SJSA1 (cell line): Measurements from ENCODE around the gene RNASE12. TPM values are rescaled to one million over a fixed set of nuclear protein-coding genes. Genes with fewer than 3 reads are reported as not detected.
"Not testable (repeated sequence)": the region's sequence is repeated elsewhere in the genome, so short reads cannot be mapped to it uniquely, and the experiment has no call there.

Experiments used
- DNase-seq, 2 experiments: peaks; one replicate each; pipeline ENCODE4 v3.0.0-alpha.2; 2015 to 2020; ENCODE audit warnings: low spot score in 2 of 2, low read depth in 1 of 2
- H3K27ac ChIP-seq: fragments of 250-450 bp; sonication (Bioruptor Pico); 2 replicates; pipeline ENCODE4 v1.5.1; 2020; ENCODE audit warnings: mild to moderate bottlenecking, moderate library complexity
- H3K27me3 ChIP-seq: fragments of 250-450 bp; sonication (Bioruptor Pico); replicated peaks from 2 replicates; pipeline ENCODE4 v1.5.1; 2020; ENCODE audit warnings: mild to moderate bottlenecking, moderate library complexity
- H3K36me3 ChIP-seq: fragments of 250-450 bp; sonication (Bioruptor Pico); 2 replicates; pipeline ENCODE4 v1.5.1; 2020; ENCODE audit warnings: mild to moderate bottlenecking
- H3K4me1 ChIP-seq: fragments of 250-450 bp; sonication (Bioruptor Pico); replicated peaks from 2 replicates; pipeline ENCODE4 v1.6.1; 2021; ENCODE audit warnings: mild to moderate bottlenecking
- H3K4me3 ChIP-seq: fragments of 250-450 bp; sonication (Bioruptor Pico); 2 replicates; pipeline ENCODE4 v1.5.1; 2020; ENCODE audit warnings: mild to moderate bottlenecking
- H3K9me3 ChIP-seq: fragments of 250-450 bp; sonication (Bioruptor Pico); replicated peaks from 2 replicates; pipeline ENCODE4 v1.5.1; 2020; ENCODE audit warnings: mild to moderate bottlenecking
- total RNA-seq: library from RNA; depleted of rRNA; stranded (reverse); fragments of >200 nt; shearing (Covaris generic); gene quantifications from 2 replicates; pipeline ENCODE4 v1.2.3, GENCODE V29; 2014

RNASE12 gene
- total RNA-seq, 1 experiment from 2014 or later, result not detected

GRCh38 chr14:20609215-20610001, 18.2 kb upstream of the RNASE12 start:
- no peak overlapping the region for H3K27ac ChIP-seq
- no peaks in the 10 kb centered on the region for H3K27me3 ChIP-seq
- H3K4me1 ChIP-seq, result peaks cover 10% of the 10 kb centered on the region
- DNase-seq, result peak; percentile 66 to 94
- peak overlapping the region; percentile 57 for H3K4me3 ChIP-seq
- H3K9me3 ChIP-seq, result no peaks in the 10 kb centered on the region
- no peaks in the 10 kb centered on the region for H3K36me3 ChIP-seq

- Histone ChIP-seq H3K9me3 (no peaks in the 10 kb centered on the region), H3K4me3 (no peak overlapping the region), H3K27ac (no peak overlapping the region), H3K36me3 (no peaks in the 10 kb centered on the region), H3K27me3 (no peaks in the 10 kb centered on the region), H3K4me1 (peaks cover 10% of the 10 kb centered on the region)
- DNase-seq, result no peak
Measured at GRCh38 chr14:20608383-20609110, 17.4 kb upstream of the RNASE12 start.

- no peaks in the 10 kb centered on the region for H3K9me3 ChIP-seq
- H3K4me3 ChIP-seq, result no peak overlapping the region
- peaks cover 6% of the 10 kb centered on the region for H3K4me1 ChIP-seq
- H3K36me3 ChIP-seq, result no peaks in the 10 kb centered on the region
- no peak overlapping the region for H3K27ac ChIP-seq
- H3K27me3 ChIP-seq, result no peaks in the 10 kb centered on the region
- no peak for DNase-seq
Measured at GRCh38 chr14:20607617-20608016, 16.4 kb upstream of the RNASE12 start.

- H3K27me3 ChIP-seq, result no peaks in the 10 kb centered on the region
- H3K27ac ChIP-seq, result no peak overlapping the region
- peaks cover 4% of the 10 kb centered on the region for H3K4me1 ChIP-seq
- H3K9me3 ChIP-seq, result no peaks in the 10 kb centered on the region
- no peaks in the 10 kb centered on the region for H3K36me3 ChIP-seq
- H3K4me3 ChIP-seq, result no peak overlapping the region
- DNase-seq, result no peak
Measured at GRCh38 chr14:20606902-20607242, 15.7 kb upstream of the RNASE12 start.

- Histone ChIP-seq H3K4me1 (peaks cover 4% of the 10 kb centered on the region), H3K4me3 (no peak overlapping the region)
- no peak for DNase-seq
Measured at GRCh38 chr14:20606190-20606901, 15.2 kb upstream of the RNASE12 start.

GRCh38 chr14:20603813-20604690, 12.9 kb upstream of the RNASE12 start:
- H3K36me3 ChIP-seq, result no peaks in the 10 kb centered on the region
- H3K4me1 ChIP-seq, result no peaks in the 10 kb centered on the region
- H3K4me3 ChIP-seq, result no peak overlapping the region
- no peak overlapping the region for H3K27ac ChIP-seq
- no peak for DNase-seq
- no peaks in the 10 kb centered on the region for H3K9me3 ChIP-seq
- no peaks in the 10 kb centered on the region for H3K27me3 ChIP-seq

More at GRCh38 chr14:20606190-20606901, 15.2 kb upstream of the RNASE12 start:
- H3K27ac ChIP-seq, result no peak overlapping the region
- H3K36me3 ChIP-seq, result no peaks in the 10 kb centered on the region
- H3K27me3 ChIP-seq, result no peaks in the 10 kb centered on the region
- H3K9me3 ChIP-seq, result no peaks in the 10 kb centered on the region

- Histone ChIP-seq H3K9me3 (no peaks in the 10 kb centered on the region), H3K4me3 (no peak overlapping the region), H3K36me3 (no peaks in the 10 kb centered on the region), H3K27me3 (no peaks in the 10 kb centered on the region), H3K27ac (no peak overlapping the region), H3K4me1 (no peaks in the 10 kb centered on the region)
- DNase-seq, result no peak
Measured at GRCh38 chr14:20602583-20602982, 11.4 kb upstream of the RNASE12 start.

- H3K4me3 ChIP-seq, result no peak overlapping the region
- no peaks in the 10 kb centered on the region for H3K4me1 ChIP-seq
- H3K27ac ChIP-seq, result no peak overlapping the region
- H3K36me3 ChIP-seq, result no peaks in the 10 kb centered on the region
- no peak for DNase-seq
- no peaks in the 10 kb centered on the region for H3K27me3 ChIP-seq
- H3K9me3 ChIP-seq, result no peaks in the 10 kb centered on the region
Measured at GRCh38 chr14:20601522-20601921, 10.3 kb upstream of the RNASE12 start.

- H3K4me3 ChIP-seq, result no peak overlapping the region
- no peak overlapping the region for H3K27ac ChIP-seq
- no peaks in the 10 kb centered on the region for H3K4me1 ChIP-seq
- peaks cover 5% of the 10 kb centered on the region; the same call in 1 of the 2 replicates for H3K27me3 ChIP-seq
- DNase-seq, result no peak
- H3K36me3 ChIP-seq, result no peaks in the 10 kb centered on the region
- no peaks in the 10 kb centered on the region for H3K9me3 ChIP-seq
Measured at GRCh38 chr14:20597108-20597507, 5.9 kb upstream of the RNASE12 start.

- peaks cover 15% of the 10 kb centered on the region; the same call in 1 of the 2 replicates for H3K27me3 ChIP-seq
- H3K36me3 ChIP-seq, H3K27ac ChIP-seq, H3K9me3 ChIP-seq, H3K4me3 ChIP-seq, H3K4me1 ChIP-seq, DNase-seq: not testable (repeated sequence)
Measured at GRCh38 chr14:20595726-20596125, 4.5 kb upstream of the RNASE12 start.

GRCh38 chr14:20592574-20592973, 1.4 kb upstream of the RNASE12 start:
- no peaks in the 10 kb centered on the region for H3K9me3 ChIP-seq
- no peaks in the 10 kb centered on the region for H3K4me1 ChIP-seq
- H3K27me3 ChIP-seq, result peaks cover 20% of the 10 kb centered on the region; the same call in 1 of the 2 replicates
- no peaks in the 10 kb centered on the region for H3K36me3 ChIP-seq
- no peak overlapping the region for H3K4me3 ChIP-seq
- H3K27ac ChIP-seq, result no peak overlapping the region
- DNase-seq, result no peak

GRCh38 chr14:20587489-20588154, 3.6 kb downstream of the RNASE12 start, which contains the start of gene RNASE11:
Gene RNASE11 (minus strand): TSS chr14:20588001.
- H3K4me3 ChIP-seq, result no peak within 1 kb of the TSS
- H3K27me3 ChIP-seq, result peaks cover 24% of the 10 kb centered on the region; the same call in 1 of the 2 replicates
- H3K9me3 ChIP-seq, result no peaks in the 10 kb centered on the region
- no peak within 1 kb of the TSS for H3K27ac ChIP-seq
- H3K36me3 ChIP-seq, result no peaks in the 10 kb centered on the region
- H3K4me1 ChIP-seq, result no peaks in the 10 kb centered on the region
- no peak for DNase-seq

GRCh38 chr14:20583908-20584307, 7.3 kb downstream of the RNASE12 start:
- H3K4me3 ChIP-seq, result no peak overlapping the region
- H3K9me3 ChIP-seq, result no peaks in the 10 kb centered on the region
- no peaks in the 10 kb centered on the region for H3K4me1 ChIP-seq
- DNase-seq, result no peak
- no peaks in the 10 kb centered on the region for H3K36me3 ChIP-seq
- H3K27me3 ChIP-seq, result 0 out of 2 replicates have a peak, but pooled peaks cover 4% of the 10 kb centered on the region
- H3K27ac ChIP-seq, result no peak overlapping the region
